ENCODE results near the gene MROH7.

DNA sequence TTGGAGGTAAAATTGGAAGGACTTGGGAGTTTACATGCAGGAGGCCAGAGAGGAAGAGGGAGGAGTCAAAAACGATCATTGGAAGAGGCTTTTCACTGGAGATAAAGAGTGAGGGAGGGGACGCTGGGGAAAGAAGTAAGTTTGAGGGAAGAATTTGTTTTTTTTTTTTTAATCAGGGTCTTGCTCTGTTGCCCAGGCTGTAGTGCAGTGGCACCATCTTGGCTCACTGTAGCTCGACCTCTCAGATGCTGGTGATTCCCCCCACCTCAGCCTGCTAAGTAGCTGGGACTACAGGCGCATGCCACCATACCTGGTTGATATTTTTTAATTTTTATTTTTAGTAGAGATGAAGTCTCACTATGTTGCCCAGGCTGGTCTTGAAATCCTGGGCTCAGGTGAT is 1.2 kb upstream of the MROH7 start:
- no peak for TF ChIP-seq CTCF (IDR thresholded peaks at IDR 0.05)
- no peak for TF ChIP-seq POLR2A (IDR thresholded peaks at IDR 0.05)

Data from lower leg skin (tissue), 3 donors.